A673 (cell line): ENCODE data around the gene MTERF4. TPM values are rescaled to one million over a fixed set of nuclear protein-coding genes. Genes with fewer than 3 reads are reported as not detected.

Experiments
- BruUV-seq: library from RNA; stranded (reverse); fragments of 400-500 nt; replicated peaks from 2 replicates; lab custom pipeline; 2021; lab: Mats Ljungman, UMichigan
- CTCF ChIA-PET: fragments of 300-600 bp; sonication (Branson Sonifier 250); formaldehyde crosslinking; loops from one replicate; lab custom pipeline; 2022; ENCODE audit warnings: antibody characterized with exemption; lab: Charles Lee
- POLR2A ChIA-PET: fragments of 300-600 bp; sonication (Branson Sonifier 250); formaldehyde crosslinking; loops from one replicate; lab custom pipeline; 2022; ENCODE audit warnings: antibody characterized with exemption; ENCODE audit not compliant: low non-redundant PET; lab: Charles Lee
- DNase-seq: peaks from one replicate; pipeline ENCODE4 v3.0.0-alpha.2; 2015; ENCODE audit warnings: low spot score
- H3K27ac ChIP-seq: fragments of 200-600 bp; sonication (generic); 2 replicates; pipeline ENCODE4 v1.5.1; 2016; ENCODE audit warnings: mixed run types, low read depth, mild to moderate bottlenecking, mixed read lengths, antibody characterized with exemption, low read length; ENCODE audit not compliant: poor library complexity, severe bottlenecking
- H3K27me3 ChIP-seq: fragments of 200-600 bp; sonication (generic); replicated peaks from 2 replicates; pipeline ENCODE4 v1.6.1; 2017; ENCODE audit warnings: mixed run types, low read depth, mild to moderate bottlenecking, mixed read lengths, antibody characterized with exemption, low read length; ENCODE audit not compliant: insufficient read depth, poor library complexity
- H3K36me3 ChIP-seq: fragments of 200-600 bp; sonication (generic); 2 replicates; pipeline ENCODE4 v1.6.1; 2016; ENCODE audit warnings: mixed run types, mild to moderate bottlenecking, mixed read lengths, antibody characterized with exemption, low read length; ENCODE audit not compliant: insufficient read depth, poor library complexity, severe bottlenecking
- H3K4me1 ChIP-seq: fragments of 200-600 bp; sonication (generic); 2 replicates; pipeline ENCODE4 v1.6.1; 2017; ENCODE audit warnings: mixed run types, mild to moderate bottlenecking, mixed read lengths, antibody characterized with exemption, low read length; ENCODE audit not compliant: insufficient read depth, poor library complexity, severe bottlenecking
- H3K4me3 ChIP-seq: fragments of 200-600 bp; sonication (generic); 2 replicates; pipeline ENCODE4 v1.5.1; 2016; ENCODE audit warnings: low read depth, mixed run types, mild to moderate bottlenecking, mixed read lengths, low read length; ENCODE audit not compliant: poor library complexity, severe bottlenecking
- H3K9me3 ChIP-seq: fragments of 200-600 bp; sonication (generic); 2 replicates; pipeline ENCODE4 v1.6.1; 2016; ENCODE audit warnings: mixed run types, low read depth, mild to moderate bottlenecking, mixed read lengths, antibody characterized with exemption, low read length; ENCODE audit not compliant: poor library complexity, severe bottlenecking
- CTCF ChIP-seq: fragments of 300-800, 200-600 bp; sonication (generic); conservative IDR thresholded peaks from 2 replicates; pipeline ENCODE4 v1.5.1; 2017; ENCODE audit warnings: low read depth, mild to moderate bottlenecking, antibody characterized with exemption, low read length, moderate library complexity, mixed read lengths
- EZH2 ChIP-seq: fragments of 200-600 bp; sonication (generic); IDR thresholded peaks from 2 replicates; pipeline ENCODE4 v1.6.1; 2017; ENCODE audit warnings: borderline replicate concordance, low read depth, mild to moderate bottlenecking, mixed read lengths, antibody characterized with exemption, low read length; ENCODE audit not compliant: poor library complexity, severe bottlenecking
- intact Hi-C: fragments of 100-400 bp; cut with micrococcal nuclease; formaldehyde crosslinking; loops from one replicate; pipeline ENCODE4 v1.10.0; 2022; ENCODE audit not compliant: unreplicated experiment
- total RNA-seq: library from RNA; stranded (reverse); gene quantifications from 2 replicates; pipeline ENCODE4 v1.2.3, GENCODE V29; 2021

MTERF4 gene
- total RNA-seq, 1 experiment from 2014 or later = 39.8 TPM

- ChIA-PET CTCF (no interaction called here), POLR2A (no interaction called here)
- intact Hi-C loops = no loop called here
- no peaks in the 10 kb centered on the region for H3K4me1 ChIP-seq
- H3K4me3 ChIP-seq = no peak overlapping the region
- H3K36me3 ChIP-seq = peaks cover 5% of the 10 kb centered on the region
- DNase-seq = no peak
- no peaks in the 10 kb centered on the region for H3K9me3 ChIP-seq
- TF ChIP-seq CTCF (no peak), EZH2 (no peak)
- H3K27me3 ChIP-seq = no peaks in the 10 kb centered on the region
- no TSS peak for BruUV-seq
- no peak overlapping the region for H3K27ac ChIP-seq
Observed at GRCh38 chr2:241126201-241126611, 24.1 kb upstream of the MTERF4 start.

- Histone ChIP-seq H3K9me3 (no peaks in the 10 kb centered on the region), H3K36me3 (peaks cover 11% of the 10 kb centered on the region), H3K27me3 (no peaks in the 10 kb centered on the region), H3K27ac (no peak overlapping the region), H3K4me1 (no peaks in the 10 kb centered on the region), H3K4me3 (no peak overlapping the region)
- intact Hi-C loops = no loop called here
- ChIA-PET POLR2A (no interaction called here), CTCF (no interaction called here)
- no TSS peak for BruUV-seq
- TF ChIP-seq CTCF (no peak), EZH2 (no peak)
- DNase-seq = no peak
Observed at GRCh38 chr2:241125626-241126025, 23.5 kb upstream of the MTERF4 start.

- Histone ChIP-seq H3K27ac (no peak overlapping the region), H3K9me3 (no peaks in the 10 kb centered on the region), H3K27me3 (no peaks in the 10 kb centered on the region), H3K4me3 (no peak overlapping the region), H3K4me1 (no peaks in the 10 kb centered on the region), H3K36me3 (peaks cover 11% of the 10 kb centered on the region)
- no peak for DNase-seq
- no peak for TF ChIP-seq EZH2
- no peak for TF ChIP-seq CTCF
- no TSS peak for BruUV-seq
- intact Hi-C loops = no loop called here
- ChIA-PET CTCF (no interaction called here), POLR2A (no interaction called here)
Observed at GRCh38 chr2:241123816-241124536, 21.9 kb upstream of the MTERF4 start.
